SJCRH30 (cell line): ENCODE data around the gene CD3D. TPM values are rescaled to one million over a fixed set of nuclear protein-coding genes. Genes with fewer than 3 reads are reported as not detected.
A peak's percentile ranks its signal among the peaks of the same experiment; 100 is the strongest.

Source experiments
- DNase-seq, 2 experiments: peaks; one replicate each; pipeline ENCODE4 v3.0.0-alpha.2; 2015 to 2020
- H3K27ac ChIP-seq: fragments of 250-450 bp; sonication (Bioruptor Pico); 2 replicates; pipeline ENCODE4 v1.5.1; 2020; ENCODE audit warnings: mild to moderate bottlenecking, moderate library complexity
- H3K27me3 ChIP-seq: fragments of 250-450 bp; sonication (Bioruptor Pico); 2 replicates; pipeline ENCODE4 v1.5.1; 2020; ENCODE audit warnings: mild to moderate bottlenecking, moderate library complexity
- H3K36me3 ChIP-seq: fragments of 250-450 bp; sonication (Bioruptor Pico); 2 replicates; pipeline ENCODE4 v1.5.1; 2020; ENCODE audit warnings: mild to moderate bottlenecking, moderate library complexity
- H3K4me1 ChIP-seq: fragments of 250-450 bp; sonication (Bioruptor Pico); 2 replicates; pipeline ENCODE4 v1.5.1; 2020; ENCODE audit warnings: mild to moderate bottlenecking, moderate library complexity
- H3K4me3 ChIP-seq: fragments of 250-450 bp; sonication (Bioruptor Pico); 2 replicates; pipeline ENCODE4 v1.5.1; 2020; ENCODE audit warnings: mild to moderate bottlenecking, moderate library complexity
- H3K9me3 ChIP-seq: fragments of 250-450 bp; sonication (Bioruptor Pico); replicated peaks from 2 replicates; pipeline ENCODE4 v1.5.1; 2020; ENCODE audit warnings: mild to moderate bottlenecking, moderate library complexity
- total RNA-seq: library from RNA; depleted of rRNA; stranded (reverse); fragments of >200 nt; shearing (Covaris generic); gene quantifications from 2 replicates; pipeline ENCODE4 v1.2.3, GENCODE V29; 2014

The CD3D gene
- total RNA-seq, 1 experiment from 2014 or later = not detected

- DNase-seq = peak in 1 of 2 experiments; percentile 40
Measured at GRCh38 chr11:118353084-118353710, 10.7 kb upstream of the CD3D start.

GRCh38 chr11:118349475-118349874 is 7.0 kb upstream of the CD3D start:
- H3K36me3 ChIP-seq = no peaks in the 10 kb centered on the region
- H3K4me1 ChIP-seq = no peaks in the 10 kb centered on the region
- no peaks in the 10 kb centered on the region for H3K27me3 ChIP-seq
- H3K27ac ChIP-seq = no peak overlapping the region
- no peak overlapping the region for H3K4me3 ChIP-seq
- H3K9me3 ChIP-seq = no peaks in the 10 kb centered on the region
- no peak for DNase-seq

More at GRCh38 chr11:118353084-118353710, 10.7 kb upstream of the CD3D start:
- Histone ChIP-seq H3K9me3 (no peaks in the 10 kb centered on the region), H3K27me3 (no peaks in the 10 kb centered on the region), H3K36me3 (no peaks in the 10 kb centered on the region), H3K27ac (no peak overlapping the region), H3K4me3 (no peak overlapping the region), H3K4me1 (no peaks in the 10 kb centered on the region)

GRCh38 chr11:118343981-118344515 is 1.5 kb upstream of the CD3D start, which contains the start of gene CD3G:
Gene CD3G (plus strand): TSS chr11:118344344. CDS start chr11:118344424, 80 bp downstream.
- Histone ChIP-seq H3K9me3 (no peaks in the 10 kb centered on the region), H3K36me3 (no peaks in the 10 kb centered on the region), H3K27me3 (no peaks in the 10 kb centered on the region), H3K4me3 (no peak within 1 kb of the TSS), H3K4me1 (no peaks in the 10 kb centered on the region), H3K27ac (no peak within 1 kb of the TSS)
- no peak for DNase-seq

DNA sequence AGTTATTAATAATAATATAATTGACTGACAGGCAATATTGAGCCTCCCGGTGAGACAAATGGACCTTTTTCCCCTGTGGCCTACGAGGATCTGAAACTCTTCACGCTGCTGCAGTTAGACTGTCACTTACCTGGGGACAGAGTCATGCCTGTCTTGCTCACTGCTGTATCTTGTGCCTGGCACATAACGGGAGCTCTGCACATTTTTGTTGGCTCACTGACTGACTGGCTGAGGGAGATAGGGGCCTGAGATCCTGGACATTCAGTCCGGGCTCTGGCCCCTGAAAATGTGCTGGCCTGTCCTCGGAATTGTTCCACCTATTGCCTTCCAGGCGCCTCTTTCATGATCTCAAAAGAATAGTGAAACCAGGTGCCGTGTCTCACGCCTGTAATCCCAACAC is 743 bp upstream of the CD3D start:
- DNase-seq = no peak
- no peaks in the 10 kb centered on the region for H3K27me3 ChIP-seq

DNA sequence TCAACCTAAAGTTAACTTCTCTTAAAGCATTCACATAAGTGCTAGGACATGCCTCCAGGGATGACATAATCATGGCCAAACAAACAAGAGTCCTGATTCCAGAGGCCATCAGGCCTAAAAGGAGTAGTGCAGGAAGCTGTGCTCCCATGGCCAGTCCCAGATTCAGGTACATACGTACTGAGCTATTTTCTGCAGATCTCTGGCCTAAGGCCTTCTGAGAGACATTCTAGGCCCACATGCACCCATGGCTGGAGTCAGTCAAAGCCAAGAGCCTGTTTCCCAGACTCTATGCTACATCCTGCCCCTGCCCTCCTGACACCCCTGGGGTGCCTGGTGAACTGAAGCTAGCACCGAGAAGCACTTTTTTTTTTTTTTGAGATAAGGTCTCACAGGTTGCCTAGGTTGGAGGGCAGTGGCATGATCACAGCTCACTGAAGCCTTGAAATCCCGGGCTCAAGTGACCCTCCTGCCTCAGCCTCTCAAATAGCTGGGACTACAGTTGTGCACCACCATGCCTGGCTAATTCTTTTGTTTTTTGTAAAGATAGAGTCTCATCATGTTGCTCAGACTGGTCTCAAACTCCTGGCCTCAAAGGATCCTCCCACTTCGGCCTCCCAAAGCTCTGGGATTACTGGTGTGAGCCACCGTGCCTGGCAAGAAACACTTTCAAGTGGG is 553 bp downstream of the CD3D start:
- H3K4me1 ChIP-seq = no peaks in the 10 kb centered on the region
- DNase-seq = no peak
- no peaks in the 10 kb centered on the region for H3K9me3 ChIP-seq
- no peak overlapping the region for H3K27ac ChIP-seq
- no peaks in the 10 kb centered on the region for H3K27me3 ChIP-seq
- H3K4me3 ChIP-seq = no peak overlapping the region
- no peaks in the 10 kb centered on the region for H3K36me3 ChIP-seq

More for the DNA sequence above, 743 bp upstream of the CD3D start:
- no peak overlapping the region for H3K27ac ChIP-seq
- H3K4me3 ChIP-seq = no peak overlapping the region
- H3K36me3 ChIP-seq = no peaks in the 10 kb centered on the region
- no peaks in the 10 kb centered on the region for H3K9me3 ChIP-seq
- no peaks in the 10 kb centered on the region for H3K4me1 ChIP-seq

GRCh38 chr11:118341261-118341660 is 1.2 kb downstream of the CD3D start:
- no peaks in the 10 kb centered on the region for H3K27me3 ChIP-seq
- H3K27ac ChIP-seq = no peak overlapping the region
- H3K9me3 ChIP-seq = no peaks in the 10 kb centered on the region
- H3K4me1 ChIP-seq = no peaks in the 10 kb centered on the region
- H3K4me3 ChIP-seq = no peak overlapping the region
- H3K36me3 ChIP-seq = no peaks in the 10 kb centered on the region
- no peak for DNase-seq

GRCh38 chr11:118340449-118340848 is 2.1 kb downstream of the CD3D start:
- Histone ChIP-seq H3K36me3 (no peaks in the 10 kb centered on the region), H3K27ac (no peak overlapping the region), H3K27me3 (no peaks in the 10 kb centered on the region), H3K4me3 (no peak overlapping the region), H3K9me3 (no peaks in the 10 kb centered on the region), H3K4me1 (no peaks in the 10 kb centered on the region)
- DNase-seq = no peak

DNA sequence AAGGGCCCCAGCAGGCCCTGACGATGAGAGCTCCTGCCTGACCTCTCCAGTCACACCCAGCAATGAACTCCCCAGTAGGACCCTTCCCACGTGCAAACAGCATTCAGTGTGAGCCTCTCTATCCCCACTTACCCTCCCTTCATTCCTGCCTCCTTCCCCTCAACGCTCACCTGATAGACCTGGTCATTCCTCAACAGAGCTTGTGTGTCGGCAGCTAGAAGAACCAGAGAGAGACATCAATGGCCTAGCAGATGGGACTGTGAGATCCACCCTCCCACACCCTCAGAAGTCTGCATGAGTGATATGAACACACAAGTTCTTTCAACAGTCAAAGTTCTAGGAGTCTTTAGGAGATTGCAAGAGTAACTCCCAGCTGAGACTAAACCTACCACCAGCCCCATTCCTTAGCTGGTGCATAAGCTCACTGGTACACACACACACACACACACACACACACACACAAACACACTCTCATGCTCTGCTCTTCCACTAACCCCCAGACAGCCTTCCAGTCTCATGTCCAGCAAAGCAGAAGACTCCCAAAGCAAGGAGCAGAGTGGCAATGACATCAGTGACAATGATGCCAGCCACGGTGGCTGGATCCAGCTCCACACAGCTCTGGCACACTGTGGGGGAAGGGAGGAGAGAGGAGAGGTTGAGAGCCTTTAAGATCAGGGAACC is 3.1 kb downstream of the CD3D start:
- H3K4me1 ChIP-seq = no peaks in the 10 kb centered on the region
- H3K36me3 ChIP-seq = no peaks in the 10 kb centered on the region
- H3K4me3 ChIP-seq = no peak overlapping the region
- no peak for DNase-seq
- H3K27me3 ChIP-seq = no peaks in the 10 kb centered on the region
- H3K9me3 ChIP-seq = no peaks in the 10 kb centered on the region
- no peak overlapping the region for H3K27ac ChIP-seq

DNA sequence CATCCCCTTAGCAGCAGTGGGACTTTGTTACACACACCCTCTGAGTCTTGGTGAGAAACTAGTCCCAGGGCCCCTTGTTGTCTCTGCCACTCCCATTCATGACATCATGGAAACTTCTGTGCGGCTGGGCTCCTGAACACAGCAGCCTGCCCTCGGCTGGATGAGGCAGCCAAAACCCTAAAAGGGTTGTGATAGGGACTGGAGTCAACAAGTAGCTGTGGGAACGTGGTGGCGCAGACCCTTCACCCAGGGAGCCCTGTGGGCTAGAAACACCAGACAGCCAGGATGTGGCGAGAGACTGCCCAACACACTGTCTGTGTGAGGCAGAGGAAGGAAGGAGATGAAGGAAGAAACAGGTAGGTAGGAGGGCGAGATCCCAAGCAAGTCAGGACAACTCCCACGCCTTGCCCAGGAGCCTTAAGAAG is 3.9 kb downstream of the CD3D start:
- H3K27ac ChIP-seq = no peak overlapping the region
- no peak for DNase-seq
- no peaks in the 10 kb centered on the region for H3K27me3 ChIP-seq
- H3K9me3 ChIP-seq = no peaks in the 10 kb centered on the region
- no peaks in the 10 kb centered on the region for H3K36me3 ChIP-seq
- no peak overlapping the region for H3K4me3 ChIP-seq
- no peaks in the 10 kb centered on the region for H3K4me1 ChIP-seq

DNA sequence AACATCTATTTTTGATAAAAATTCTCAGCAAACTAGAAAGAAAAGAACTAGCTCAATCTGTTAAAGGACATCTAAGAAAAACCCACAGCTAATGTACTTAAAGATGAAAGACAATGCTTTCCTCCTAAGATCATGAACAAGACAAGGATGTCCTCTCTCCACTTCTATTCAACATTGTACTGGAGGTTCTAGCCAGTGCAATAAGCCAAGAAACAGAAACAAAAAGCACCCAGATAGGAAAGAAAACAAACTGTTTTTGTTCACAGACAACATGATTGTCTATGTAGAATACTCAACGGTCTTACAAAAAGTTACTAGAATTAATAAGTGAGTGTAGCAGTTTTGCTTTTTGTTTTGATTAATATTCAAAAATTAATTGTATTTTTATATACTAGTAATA is 7.8 kb downstream of the CD3D start:
- Histone ChIP-seq H3K27ac (no peak overlapping the region), H3K4me3 (no peak overlapping the region), H3K27me3 (no peaks in the 10 kb centered on the region), H3K36me3 (no peaks in the 10 kb centered on the region), H3K9me3 (no peaks in the 10 kb centered on the region), H3K4me1 (no peaks in the 10 kb centered on the region)
- DNase-seq = no peak

- Histone ChIP-seq H3K9me3 (no peaks in the 10 kb centered on the region), H3K36me3 (no peaks in the 10 kb centered on the region), H3K27ac (no peak overlapping the region), H3K4me1 (no peaks in the 10 kb centered on the region), H3K4me3 (no peak overlapping the region), H3K27me3 (no peaks in the 10 kb centered on the region)
- no peak for DNase-seq
Measured at GRCh38 chr11:118328745-118329144, 13.8 kb downstream of the CD3D start.

- H3K4me1 ChIP-seq = no peaks in the 10 kb centered on the region
- H3K9me3 ChIP-seq = no peaks in the 10 kb centered on the region
- H3K27me3 ChIP-seq = no peaks in the 10 kb centered on the region
Measured at GRCh38 chr11:118325283-118325682, 17.2 kb downstream of the CD3D start.

DNA sequence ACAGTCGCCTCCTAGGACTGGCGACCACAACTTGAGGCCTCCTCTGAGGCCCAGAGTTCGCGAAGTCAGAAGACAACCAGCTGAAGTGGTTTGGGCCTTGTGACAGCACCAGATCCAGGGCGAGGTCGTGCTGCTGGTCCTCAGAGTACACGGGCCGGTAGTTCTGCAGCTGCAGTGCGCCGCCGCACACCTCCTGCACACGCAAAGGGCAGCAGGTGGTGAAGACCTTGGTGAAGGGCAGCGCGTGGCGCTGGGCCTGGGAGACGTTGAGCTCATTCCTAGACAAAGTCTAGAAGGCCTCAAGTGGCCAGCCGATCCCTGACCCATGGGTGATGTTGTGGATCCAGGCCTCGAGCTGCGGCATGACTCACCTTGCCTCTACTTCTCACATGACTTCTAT is 19.8 kb downstream of the CD3D start:
- no peaks in the 10 kb centered on the region for H3K9me3 ChIP-seq
- no peak overlapping the region for H3K27ac ChIP-seq
- H3K36me3 ChIP-seq = no peaks in the 10 kb centered on the region
- no peaks in the 10 kb centered on the region for H3K27me3 ChIP-seq
- no peaks in the 10 kb centered on the region for H3K4me1 ChIP-seq
- no peak for DNase-seq
- H3K4me3 ChIP-seq = no peak overlapping the region

More at GRCh38 chr11:118325283-118325682, 17.2 kb downstream of the CD3D start:
- H3K27ac ChIP-seq = no peak overlapping the region
- no peak overlapping the region for H3K4me3 ChIP-seq
- no peak for DNase-seq
- H3K36me3 ChIP-seq = no peaks in the 10 kb centered on the region

DNA sequence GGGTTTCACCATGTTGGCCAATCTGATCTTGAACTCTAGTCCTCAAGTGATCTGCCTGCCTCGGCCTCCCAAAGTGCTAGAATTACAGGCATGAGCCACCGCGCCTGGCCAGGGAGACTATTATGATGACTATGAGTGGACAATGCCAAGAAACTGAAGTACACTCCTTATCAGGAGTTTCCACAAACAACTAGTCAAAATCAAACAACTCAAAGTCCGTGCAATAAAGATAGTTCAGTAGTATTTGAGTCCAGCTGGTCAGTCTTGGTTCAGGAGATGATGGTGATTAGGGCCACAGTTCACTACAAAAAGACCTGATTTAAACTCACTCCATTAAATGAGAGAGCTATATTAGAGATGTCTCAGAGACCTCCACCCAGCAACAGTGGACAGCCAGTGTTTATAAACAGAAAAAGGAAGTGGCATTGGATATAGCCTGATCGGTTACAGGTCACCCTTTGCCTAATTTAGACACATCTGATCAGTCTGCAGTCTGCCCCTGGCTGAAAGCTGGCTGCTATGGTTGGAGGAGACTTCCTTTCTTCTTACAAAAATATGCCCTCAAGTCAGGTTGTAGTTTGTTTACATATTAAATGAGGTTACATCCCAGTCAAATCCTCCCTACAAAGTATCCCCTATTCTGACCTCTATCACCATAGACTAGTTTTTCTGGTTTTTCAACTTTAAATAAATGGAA is 21.0 kb downstream of the CD3D start:
- Histone ChIP-seq H3K4me1 (peaks cover 7% of the 10 kb centered on the region; the same call in 1 of the 2 replicates), H3K27me3 (no peaks in the 10 kb centered on the region), H3K27ac (no peak overlapping the region), H3K4me3 (no peak overlapping the region), H3K36me3 (no peaks in the 10 kb centered on the region), H3K9me3 (no peaks in the 10 kb centered on the region)
- no peak for DNase-seq

DNA sequence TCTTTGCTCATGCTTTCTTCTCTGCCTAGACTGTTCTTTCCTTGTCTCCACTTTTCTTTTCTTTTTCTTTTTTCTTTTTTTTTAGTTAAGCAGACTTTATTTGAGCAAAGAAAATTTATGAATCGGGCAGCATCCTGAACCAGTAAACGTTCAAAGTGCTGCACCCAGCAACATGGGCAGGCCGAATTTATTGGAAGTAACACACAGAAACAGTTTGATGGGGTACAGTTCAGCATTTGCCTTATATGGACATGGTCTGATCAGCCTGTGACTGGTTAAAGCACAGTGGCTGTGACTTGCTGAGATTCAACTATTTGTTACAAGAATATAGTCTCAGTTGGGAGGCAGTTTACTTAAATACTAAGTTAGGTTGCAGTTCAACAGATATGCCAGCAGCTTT is 22.0 kb downstream of the CD3D start:
- Histone ChIP-seq H3K9me3 (no peaks in the 10 kb centered on the region), H3K27me3 (no peaks in the 10 kb centered on the region), H3K36me3 (no peaks in the 10 kb centered on the region), H3K4me3 (no peak overlapping the region), H3K4me1 (peaks cover 9% of the 10 kb centered on the region), H3K27ac (no peak overlapping the region)
- DNase-seq = no peak
